Ascending aorta (tissue), 2 donors: ENCODE data around the gene CSF2. TPM values are rescaled to one million over a fixed set of nuclear protein-coding genes. Genes with fewer than 3 reads are reported as not detected.

Source experiments
- DNase-seq, 2 donors: peaks; one replicate each; pipeline ENCODE4 v3.0.0-alpha.2; 2019; ENCODE audit warnings: low spot score in 2 of 2
- H3K27ac ChIP-seq, 2 donors: fragments of 200-600 bp; sonication (generic); one replicate each; pipeline ENCODE4 v1.5.1; 2016 to 2017; ENCODE audit warnings: mild to moderate bottlenecking in 1 of 2
- H3K27me3 ChIP-seq: fragments of 200-600 bp; sonication (generic); one replicate; pipeline ENCODE4 v1.5.1; 2017
- H3K36me3 ChIP-seq, 2 donors: fragments of 200-600 bp; sonication (generic); one replicate each; pipeline ENCODE4 v1.5.1; 2016
- H3K4me1 ChIP-seq, 2 donors: fragments of 200-600 bp; sonication (generic); one replicate each; pipeline ENCODE4 v1.5.1; 2016 to 2017; ENCODE audit warnings: mild to moderate bottlenecking in 1 of 2
- H3K4me3 ChIP-seq, 2 donors: fragments of 200-600 bp; sonication (generic); one replicate each; pipeline ENCODE4 v1.5.1; 2016 to 2017; ENCODE audit warnings: mild to moderate bottlenecking in 1 of 2
- H3K9me3 ChIP-seq, 2 donors: fragments of 200-600 bp; sonication (generic); one replicate each; pipeline ENCODE4 v1.5.1; 2016
- intact Hi-C: fragments of 100-400 bp; cut with DNase I; formaldehyde crosslinking; loops from one replicate; pipeline ENCODE4 v1.15.1; 2023
- total RNA-seq: library from RNA; depleted of rRNA; stranded (reverse); fragments of >200 nt; gene quantifications from one replicate; pipeline ENCODE4 v1.1.0, GENCODE V29; 2016
- TF ChIP-seq, protein P1 (sequence below), 3 experiments: fragments of 200-600 bp in 2 of 3; fragments of 450-650 bp in 1 of 3; sonication (generic) in 2 of 3; IDR thresholded peaks; one replicate each; pipeline ENCODE4 v1.5.1; 2016 to 2019; ENCODE audit warnings: antibody characterized with exemption in 3 of 3, mild to moderate bottlenecking in 1 of 3, moderate library complexity in 1 of 3

The CSF2 gene
- total RNA-seq, 1 donor from 2014 or later = not detected

DNA sequence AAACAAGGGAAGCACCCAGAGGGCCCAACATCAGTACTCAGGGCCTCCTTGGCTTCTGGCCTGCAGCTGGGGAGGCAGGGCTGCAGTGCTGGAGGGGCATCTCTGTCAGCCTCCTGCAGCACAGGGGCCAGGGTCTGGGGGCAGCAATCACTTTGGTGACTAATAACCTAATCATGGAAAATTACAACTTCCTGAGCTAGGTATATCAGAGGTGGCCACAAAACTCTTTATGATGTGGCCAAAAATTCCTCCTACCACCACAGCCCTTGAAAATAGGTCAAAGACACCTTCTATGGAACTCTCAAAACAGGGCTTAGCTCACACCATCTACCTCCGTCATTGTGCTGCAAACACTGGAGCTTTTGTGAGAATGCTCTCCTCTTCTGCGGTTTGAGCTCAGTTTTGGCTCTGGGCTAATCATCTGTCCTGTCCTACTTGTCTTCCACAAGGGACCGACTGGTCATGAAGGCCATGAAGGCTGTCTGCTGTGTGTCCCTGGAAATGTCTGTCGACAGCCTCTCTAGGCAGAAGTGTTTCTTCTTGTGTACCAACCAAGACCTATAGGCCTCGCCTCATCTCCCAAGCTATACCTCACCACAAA is 28.6 kb downstream of the CSF2 start:
- TF ChIP-seq, protein P1, sequence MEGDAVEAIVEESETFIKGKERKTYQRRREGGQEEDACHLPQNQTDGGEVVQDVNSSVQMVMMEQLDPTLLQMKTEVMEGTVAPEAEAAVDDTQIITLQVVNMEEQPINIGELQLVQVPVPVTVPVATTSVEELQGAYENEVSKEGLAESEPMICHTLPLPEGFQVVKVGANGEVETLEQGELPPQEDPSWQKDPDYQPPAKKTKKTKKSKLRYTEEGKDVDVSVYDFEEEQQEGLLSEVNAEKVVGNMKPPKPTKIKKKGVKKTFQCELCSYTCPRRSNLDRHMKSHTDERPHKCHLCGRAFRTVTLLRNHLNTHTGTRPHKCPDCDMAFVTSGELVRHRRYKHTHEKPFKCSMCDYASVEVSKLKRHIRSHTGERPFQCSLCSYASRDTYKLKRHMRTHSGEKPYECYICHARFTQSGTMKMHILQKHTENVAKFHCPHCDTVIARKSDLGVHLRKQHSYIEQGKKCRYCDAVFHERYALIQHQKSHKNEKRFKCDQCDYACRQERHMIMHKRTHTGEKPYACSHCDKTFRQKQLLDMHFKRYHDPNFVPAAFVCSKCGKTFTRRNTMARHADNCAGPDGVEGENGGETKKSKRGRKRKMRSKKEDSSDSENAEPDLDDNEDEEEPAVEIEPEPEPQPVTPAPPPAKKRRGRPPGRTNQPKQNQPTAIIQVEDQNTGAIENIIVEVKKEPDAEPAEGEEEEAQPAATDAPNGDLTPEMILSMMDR (IDR thresholded peaks at IDR 0.05) = no peak
- Histone ChIP-seq H3K9me3 (no peaks in the 10 kb centered on the region), H3K27me3 (no peaks in the 10 kb centered on the region), H3K27ac (peak overlapping the region; percentile 71 to 72), H3K4me1 (peaks cover 9 to 21% of the 10 kb centered on the region in 2 donors), H3K4me3 (no peak overlapping the region), H3K36me3 (no peaks in the 10 kb centered on the region)
- intact Hi-C loops = loop anchor here (2.0 to 10.0 kb wide), 2 partner anchors 37 to 153 kb away; partner anchors contain the start of gene PDLIM4
- no peak for DNase-seq

DNA sequence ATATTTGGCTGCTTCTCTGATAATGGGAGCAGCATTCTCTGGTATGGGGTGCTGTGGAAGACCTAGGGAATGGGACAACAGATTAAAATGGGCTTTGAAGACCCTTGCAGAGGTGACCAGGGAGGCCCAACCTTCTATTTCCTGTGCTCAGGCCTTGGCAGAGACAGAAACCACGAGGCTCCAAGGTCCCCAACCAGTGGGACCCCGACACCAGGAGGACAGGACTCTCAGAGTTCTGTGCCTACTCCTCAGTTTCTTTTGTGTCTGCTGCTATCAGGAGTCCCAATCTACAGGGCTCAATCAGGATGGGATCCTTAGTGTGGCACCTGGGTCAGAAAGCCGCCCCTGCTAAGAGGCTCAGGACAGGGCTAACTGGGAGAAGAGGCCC is 29.3 kb downstream of the CSF2 start:
- intact Hi-C loops = loop anchor here (2.0 to 10.0 kb wide), 2 partner anchors 38 to 152 kb away; partner anchors contain the start of gene PDLIM4
- Histone ChIP-seq H3K27ac (peak overlapping the region; percentile 71 to 72), H3K27me3 (no peaks in the 10 kb centered on the region), H3K9me3 (no peaks in the 10 kb centered on the region), H3K4me1 (peaks cover 9 to 21% of the 10 kb centered on the region in 2 donors), H3K36me3 (no peaks in the 10 kb centered on the region), H3K4me3 (no peak overlapping the region)
- TF ChIP-seq, protein P1 (IDR thresholded peaks at IDR 0.05) = no peak
- DNase-seq = no peak

DNA sequence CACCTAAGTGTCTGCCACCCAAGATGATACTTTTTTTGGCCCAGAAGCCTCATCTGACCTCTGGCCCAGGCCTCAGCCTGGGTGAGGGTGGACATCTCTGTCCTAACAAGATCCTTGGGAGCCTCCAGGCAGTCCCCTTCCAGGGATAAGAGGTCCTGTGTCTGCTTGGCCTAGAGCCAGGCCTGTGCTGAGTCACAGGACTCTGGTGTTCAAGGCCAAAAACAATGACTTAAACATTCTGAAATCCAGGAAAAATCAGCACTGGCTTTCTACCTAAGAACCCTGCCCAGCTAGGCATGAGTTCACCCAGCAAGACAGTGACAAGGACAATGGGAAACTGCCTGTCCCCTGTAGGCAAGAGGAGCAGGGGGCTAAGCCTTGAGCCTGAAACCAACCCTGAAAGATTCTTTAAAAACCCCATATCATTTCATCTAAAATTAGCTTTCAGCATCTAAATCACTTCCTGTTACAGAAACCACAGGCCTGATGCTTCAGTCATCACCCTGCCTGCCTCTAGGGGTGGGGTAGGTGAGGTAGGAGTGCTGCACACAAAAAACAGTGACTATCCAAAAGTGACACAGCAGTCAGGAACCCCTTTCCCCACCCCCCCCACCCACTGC is 29.9 kb downstream of the CSF2 start:
- TF ChIP-seq, protein P1 (IDR thresholded peaks at IDR 0.05) = no peak
- H3K9me3 ChIP-seq = no peaks in the 10 kb centered on the region
- peaks cover 9 to 21% of the 10 kb centered on the region in 2 donors for H3K4me1 ChIP-seq
- intact Hi-C loops = loop anchor here (2.0 to 10.0 kb wide), 2 partner anchors 39 to 151 kb away; partner anchors contain the start of gene PDLIM4
- peak; percentile 70 to 96 for DNase-seq
- no peak overlapping the region for H3K4me3 ChIP-seq
- no peaks in the 10 kb centered on the region for H3K27me3 ChIP-seq
- peak overlapping the region; percentile 71 to 72 for H3K27ac ChIP-seq
- H3K36me3 ChIP-seq = no peaks in the 10 kb centered on the region

DNA sequence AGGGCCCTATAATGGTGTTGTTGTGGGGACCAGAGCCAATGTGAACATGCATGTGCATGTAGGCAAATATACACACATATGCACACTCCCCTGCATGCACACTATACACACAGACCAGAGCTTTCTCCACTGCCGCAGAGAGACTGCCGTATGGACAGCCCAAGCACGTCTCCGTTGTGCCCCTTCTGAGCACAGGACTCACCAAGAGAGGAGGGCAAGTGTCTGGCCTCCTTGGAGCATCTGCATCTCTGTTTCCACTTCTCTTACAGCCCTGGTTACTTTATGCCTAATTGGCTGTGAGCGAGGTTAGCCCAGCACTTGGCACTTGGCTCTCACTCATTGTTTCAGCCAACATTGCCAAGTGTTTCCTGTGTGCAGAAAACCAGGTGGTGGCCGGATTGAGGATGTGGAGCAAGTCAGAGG is 30.4 kb downstream of the CSF2 start:
- no peak for DNase-seq
- intact Hi-C loops = loop anchor here (2.0 to 10.0 kb wide), 2 partner anchors 39 to 151 kb away; partner anchors contain the start of gene PDLIM4
- Histone ChIP-seq H3K27ac (peak overlapping the region; percentile 71 to 72), H3K4me3 (no peak overlapping the region), H3K36me3 (no peaks in the 10 kb centered on the region), H3K4me1 (peaks cover 9 to 21% of the 10 kb centered on the region in 2 donors), H3K9me3 (no peaks in the 10 kb centered on the region), H3K27me3 (no peaks in the 10 kb centered on the region)
- TF ChIP-seq, protein P1 (IDR thresholded peaks at IDR 0.05) = no peak

DNA sequence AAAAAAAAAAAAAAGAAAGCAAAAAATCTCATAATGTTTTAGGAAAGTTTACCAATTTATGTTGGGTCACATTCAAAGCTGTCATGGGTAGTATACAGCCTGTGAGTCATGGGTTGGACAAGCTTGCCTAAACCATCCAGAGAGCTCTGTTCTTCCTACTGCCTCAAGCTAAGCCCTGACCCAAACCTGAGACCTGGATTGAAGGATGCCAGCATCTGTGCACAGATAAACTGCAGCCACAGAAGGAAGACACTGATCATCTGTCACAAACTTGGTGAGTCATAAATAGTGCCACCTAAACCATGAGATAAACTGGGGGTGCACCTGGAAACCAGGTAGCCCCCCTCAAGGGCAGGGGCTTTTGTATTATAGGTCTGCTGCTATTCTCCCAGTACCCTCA is 31.0 kb downstream of the CSF2 start:
- DNase-seq = no peak
- no peaks in the 10 kb centered on the region for H3K36me3 ChIP-seq
- no peaks in the 10 kb centered on the region for H3K9me3 ChIP-seq
- peaks cover 9 to 21% of the 10 kb centered on the region in 2 donors for H3K4me1 ChIP-seq
- no peaks in the 10 kb centered on the region for H3K27me3 ChIP-seq
- intact Hi-C loops = loop anchor here (10.0 kb wide), 1 partner anchor 150 kb away; the partner anchor contains the start of gene PDLIM4
- TF ChIP-seq, protein P1 (IDR thresholded peaks at IDR 0.05) = no peak
- peak overlapping the region in 1 of 2 donors; percentile 11 for H3K27ac ChIP-seq
- H3K4me3 ChIP-seq = no peak overlapping the region
